ENCODE measurements around the gene ZNF425. TPM values are rescaled to one million over a fixed set of nuclear protein-coding genes. Genes with fewer than 3 reads are reported as not detected.

Gene ZNF425
- polyA plus RNA-seq, 1 experiment, result 2.1 TPM

GRCh38 chr7:149090397-149091195 lies 35.5 kb downstream of the ZNF425 start, which contains the start of gene ZNF786:
Gene ZNF786 (minus strand): TSS chr7:149090718. CDS start chr7:149090640, 78 bp downstream.
- POLR2A ChIA-PET, result no interaction called here
- peaks cover 4% of the 10 kb centered on the region for H3K9me3 ChIP-seq (ENCODE audit: control insufficient read depth, insufficient read depth, low read length)
- TF ChIP-seq CTCF (IDR thresholded peaks at IDR 0.05; ENCODE audit: low read depth, low read length), result peak; percentile 83
- H3K27me3 ChIP-seq (ENCODE audit: control insufficient read depth, insufficient read depth, low read length), result no peaks in the 10 kb centered on the region
- CTCF ChIA-PET, result interaction anchor here (0.5 to 1.0 kb wide), 15 partner anchors 9 to 167 kb away, joined by 3 to 12 read pairs (median 4); partner anchors contain the start of gene ZNF425
- peak within 1 kb of the TSS; percentile 79 for H3K4me3 ChIP-seq (ENCODE audit: low read depth, low read length)
- DNase-seq (ENCODE audit: low read depth, low spot score), result peak; percentile 61
- peak within 1 kb of the TSS; percentile 87 for H3K27ac ChIP-seq (ENCODE audit: low read depth, low read length)

GRCh38 chr7:149087376-149087775 lies 38.7 kb downstream of the ZNF425 start:
- TF ChIP-seq CTCF (IDR thresholded peaks at IDR 0.05; ENCODE audit: low read depth, low read length), result no peak
- Histone ChIP-seq H3K27ac (ENCODE audit: low read depth, low read length) (no peak overlapping the region), H3K4me3 (ENCODE audit: low read depth, low read length) (no peak overlapping the region), H3K27me3 (ENCODE audit: control insufficient read depth, insufficient read depth, low read length) (no peaks in the 10 kb centered on the region), H3K9me3 (ENCODE audit: control insufficient read depth, insufficient read depth, low read length) (peaks cover 4% of the 10 kb centered on the region)
- ChIA-PET CTCF (interaction anchor here (0.7 to 1.6 kb wide), 3 partner anchors 22 to 82 kb away, joined by 3 to 18 read pairs (median 5); no protein-coding TSS in a partner anchor), POLR2A (no interaction called here)
- no peak for DNase-seq (ENCODE audit: low read depth, low spot score)

- ChIA-PET CTCF (interaction anchor here (1.0 to 2.2 kb wide), 3 partner anchors 20 to 40 kb away, joined by 3 to 9 read pairs (median 8); partner anchors contain the start of gene ZNF425), POLR2A (no interaction called here)
Observed at GRCh38 chr7:149085866-149086265, 40.3 kb downstream of the ZNF425 start.

GRCh38 chr7:149084407-149084806 lies 41.7 kb downstream of the ZNF425 start:
- CTCF ChIA-PET, result interaction anchor here (0.6 to 2.2 kb wide), 3 partner anchors 19 to 227 kb away, joined by 3 to 9 read pairs (median 8); partner anchors contain the start of gene ZNF425
- no peak for DNase-seq (ENCODE audit: low read depth, low spot score)
- POLR2A ChIA-PET, result no interaction called here
- Histone ChIP-seq H3K4me3 (ENCODE audit: low read depth, low read length) (no peak overlapping the region), H3K27me3 (ENCODE audit: control insufficient read depth, insufficient read depth, low read length) (no peaks in the 10 kb centered on the region), H3K9me3 (ENCODE audit: control insufficient read depth, insufficient read depth, low read length) (peaks cover 4% of the 10 kb centered on the region; the same call in 1 of the 2 replicates), H3K27ac (ENCODE audit: low read depth, low read length) (no peak overlapping the region)
- TF ChIP-seq CTCF (IDR thresholded peaks at IDR 0.05; ENCODE audit: low read depth, low read length), result no peak

More at GRCh38 chr7:149085866-149086265, 40.3 kb downstream of the ZNF425 start:
- DNase-seq (ENCODE audit: low read depth, low spot score), result no peak
- Histone ChIP-seq H3K27ac (ENCODE audit: low read depth, low read length) (no peak overlapping the region), H3K9me3 (ENCODE audit: control insufficient read depth, insufficient read depth, low read length) (peaks cover 4% of the 10 kb centered on the region), H3K4me3 (ENCODE audit: low read depth, low read length) (no peak overlapping the region), H3K27me3 (ENCODE audit: control insufficient read depth, insufficient read depth, low read length) (no peaks in the 10 kb centered on the region)
- no peak for TF ChIP-seq CTCF (IDR thresholded peaks at IDR 0.05; ENCODE audit: low read depth, low read length)

- CTCF ChIA-PET, result interaction anchor here (1.7 kb wide), 1 partner anchor 16 kb away, joined by 11 read pairs; no protein-coding TSS in a partner anchor
- POLR2A ChIA-PET, result no interaction called here
Observed at GRCh38 chr7:149081914-149082313, 44.2 kb downstream of the ZNF425 start.

More at GRCh38 chr7:149081914-149082313, 44.2 kb downstream of the ZNF425 start:
- no peak for TF ChIP-seq CTCF (IDR thresholded peaks at IDR 0.05; ENCODE audit: low read depth, low read length)
- H3K4me3 ChIP-seq (ENCODE audit: low read depth, low read length), result no peak overlapping the region
- no peak overlapping the region for H3K27ac ChIP-seq (ENCODE audit: low read depth, low read length)
- H3K9me3 ChIP-seq (ENCODE audit: control insufficient read depth, insufficient read depth, low read length), result peaks cover 4% of the 10 kb centered on the region; the same call in 1 of the 2 replicates
- no peaks in the 10 kb centered on the region for H3K27me3 ChIP-seq (ENCODE audit: control insufficient read depth, insufficient read depth, low read length)
- no peak for DNase-seq (ENCODE audit: low read depth, low spot score)

Data from AG04450 (cell line).